Breast epithelium (tissue), 4 donors: Measurements from ENCODE around the gene HSPE1. TPM values are rescaled to one million over a fixed set of nuclear protein-coding genes. Genes with fewer than 3 reads are reported as not detected.
"Not testable (repeated sequence)": the region's sequence is repeated elsewhere in the genome, so short reads cannot be mapped to it uniquely, and the experiment has no call there.

ENCODE experiments used
- DNase-seq, 2 donors: peaks; one replicate each; pipeline ENCODE4 v3.0.0-alpha.2; 2019; ENCODE audit warnings: low spot score in 2 of 2
- H3K27ac ChIP-seq, 2 donors: fragments of 200-600 bp; sonication (generic) in 1 of 2; one replicate each; pipeline ENCODE4 v1.5.1; 2016 to 2019; ENCODE audit warnings: mild to moderate bottlenecking in 1 of 2
- H3K27me3 ChIP-seq, 2 donors: fragments of 200-600 bp; sonication (generic) in 1 of 2; one replicate each; pipeline versions ENCODE4 v1.5.1 to v1.6.0; 2017 to 2019; ENCODE audit warnings: control low read depth in 1 of 2, mild to moderate bottlenecking in 1 of 2
- H3K36me3 ChIP-seq: fragments of 200-600 bp; one replicate; pipeline ENCODE4 v1.5.1; 2019
- H3K4me1 ChIP-seq, 2 donors: fragments of 200-600 bp; sonication (generic); one replicate each; pipeline ENCODE4 v1.5.1; 2016 to 2019; ENCODE audit warnings: control low read depth in 1 of 2
- H3K4me3 ChIP-seq, 3 donors: fragments of 200-600 bp; sonication (generic); 1 replicate in 2 of 3; 2 replicates in 1 of 3; pipeline ENCODE4 v1.5.1; 2016 to 2019; ENCODE audit warnings: mild to moderate bottlenecking in 3 of 3, moderate library complexity in 2 of 3
- H3K9me3 ChIP-seq, 2 donors: fragments of 200-600 bp; sonication (generic) in 1 of 2; one replicate each; pipeline ENCODE4 v1.5.1; 2016 to 2019; ENCODE audit warnings: control low read depth in 1 of 2
- POLR2A ChIP-seq: fragments of 450-650 bp; IDR thresholded peaks from one replicate; pipeline ENCODE4 v1.6.1; 2016; ENCODE audit warnings: antibody characterized with exemption, mild to moderate bottlenecking, moderate library complexity
- POLR2AphosphoS5 ChIP-seq, 3 donors: sonication (generic); formaldehyde crosslinking; IDR thresholded peaks; one replicate each; pipeline ENCODE4 v1.6.1; 2017; ENCODE audit warnings: antibody characterized with exemption in 3 of 3
- intact Hi-C: fragments of 100-400 bp; cut with DNase I; formaldehyde crosslinking; loops from one replicate; pipeline ENCODE4 v1.15.1; 2023; ENCODE audit warnings: low total_unique reads
- total RNA-seq, 3 donors: library from RNA; depleted of rRNA; stranded (reverse); fragments of >200 nt; gene quantifications; one replicate each; pipeline ENCODE4 v1.1.0, GENCODE V29; 2016
- TF ChIP-seq, protein P1 (sequence below), 3 donors: fragments of 450-650 bp; IDR thresholded peaks; one replicate each; pipeline ENCODE4 v1.5.1; 2016 to 2017; ENCODE audit warnings: antibody characterized with exemption in 3 of 3, mild to moderate bottlenecking in 3 of 3, moderate library complexity in 3 of 3

HSPE1 gene
- total RNA-seq, 3 donors from 2014 or later, result 74.9 to 170 (median 124) TPM

DNA sequence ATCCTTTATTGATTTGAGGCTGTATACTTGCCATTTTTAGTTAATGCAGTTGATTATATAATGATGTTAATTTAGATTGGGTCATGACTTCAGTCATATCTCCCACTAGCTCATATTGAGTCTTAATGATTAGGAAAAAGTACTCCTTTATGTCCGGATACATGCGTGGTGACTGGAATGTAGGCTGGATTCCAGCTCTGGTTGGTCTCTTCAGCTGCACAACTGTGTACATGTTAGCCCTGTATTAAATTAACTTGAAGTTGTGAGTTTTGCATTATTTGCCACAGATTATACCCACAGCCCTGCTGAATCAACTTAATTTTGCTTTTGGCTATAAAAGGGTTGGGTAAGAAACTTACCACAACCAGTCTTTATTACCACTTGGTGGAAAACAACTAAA lies 38.2 kb downstream of the HSPE1 start:
- no peaks in the 10 kb centered on the region for H3K4me1 ChIP-seq
- no peaks in the 10 kb centered on the region for H3K27me3 ChIP-seq
- no peaks in the 10 kb centered on the region for H3K9me3 ChIP-seq
- intact Hi-C loops, result no loop called here
- TF ChIP-seq, protein P1, sequence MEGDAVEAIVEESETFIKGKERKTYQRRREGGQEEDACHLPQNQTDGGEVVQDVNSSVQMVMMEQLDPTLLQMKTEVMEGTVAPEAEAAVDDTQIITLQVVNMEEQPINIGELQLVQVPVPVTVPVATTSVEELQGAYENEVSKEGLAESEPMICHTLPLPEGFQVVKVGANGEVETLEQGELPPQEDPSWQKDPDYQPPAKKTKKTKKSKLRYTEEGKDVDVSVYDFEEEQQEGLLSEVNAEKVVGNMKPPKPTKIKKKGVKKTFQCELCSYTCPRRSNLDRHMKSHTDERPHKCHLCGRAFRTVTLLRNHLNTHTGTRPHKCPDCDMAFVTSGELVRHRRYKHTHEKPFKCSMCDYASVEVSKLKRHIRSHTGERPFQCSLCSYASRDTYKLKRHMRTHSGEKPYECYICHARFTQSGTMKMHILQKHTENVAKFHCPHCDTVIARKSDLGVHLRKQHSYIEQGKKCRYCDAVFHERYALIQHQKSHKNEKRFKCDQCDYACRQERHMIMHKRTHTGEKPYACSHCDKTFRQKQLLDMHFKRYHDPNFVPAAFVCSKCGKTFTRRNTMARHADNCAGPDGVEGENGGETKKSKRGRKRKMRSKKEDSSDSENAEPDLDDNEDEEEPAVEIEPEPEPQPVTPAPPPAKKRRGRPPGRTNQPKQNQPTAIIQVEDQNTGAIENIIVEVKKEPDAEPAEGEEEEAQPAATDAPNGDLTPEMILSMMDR (IDR thresholded peaks at IDR 0.05), result no peak
- TF ChIP-seq POLR2AphosphoS5 (IDR thresholded peaks at IDR 0.05) (no peak), POLR2A (no peak)
- no peak for DNase-seq
- H3K27ac ChIP-seq, result no peak overlapping the region
- H3K4me3 ChIP-seq, result no peak overlapping the region
- H3K36me3 ChIP-seq, result no peaks in the 10 kb centered on the region

DNA sequence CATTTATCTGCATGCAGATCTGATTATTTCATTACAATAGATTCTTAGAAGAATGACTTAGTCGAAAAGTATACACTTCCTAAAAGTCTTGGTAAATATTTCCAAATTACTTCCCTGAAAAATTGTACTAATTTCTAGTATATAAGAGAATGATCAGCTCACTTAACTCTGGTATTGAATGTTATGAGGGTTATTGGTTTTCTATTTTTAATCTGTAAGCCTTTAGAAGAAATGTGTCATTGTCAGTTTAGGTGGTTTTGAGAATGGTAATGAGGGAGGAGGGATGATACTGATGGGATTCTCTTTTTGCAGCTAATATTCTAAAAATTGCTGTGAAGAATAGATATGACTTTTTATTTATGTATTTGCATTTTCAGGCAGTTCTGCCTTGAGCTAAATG lies 39.6 kb downstream of the HSPE1 start:
- Histone ChIP-seq H3K9me3 (no peaks in the 10 kb centered on the region), H3K4me3 (no peak overlapping the region), H3K36me3 (no peaks in the 10 kb centered on the region), H3K4me1 (no peaks in the 10 kb centered on the region), H3K27me3 (no peaks in the 10 kb centered on the region), H3K27ac (no peak overlapping the region)
- TF ChIP-seq, protein P1 (IDR thresholded peaks at IDR 0.05), result no peak
- TF ChIP-seq POLR2A, result no peak
- intact Hi-C loops, result no loop called here
- no peak for DNase-seq

GRCh38 chr2:197543206-197543605 lies 43.0 kb downstream of the HSPE1 start:
- Histone ChIP-seq H3K4me1 (no peaks in the 10 kb centered on the region), H3K9me3 (no peaks in the 10 kb centered on the region), H3K27ac (no peak overlapping the region), H3K27me3 (no peaks in the 10 kb centered on the region), H3K4me3 (no peak overlapping the region), H3K36me3 (no peaks in the 10 kb centered on the region)
- DNase-seq, result no peak
- intact Hi-C loops, result no loop called here
- TF ChIP-seq, protein P1 (IDR thresholded peaks at IDR 0.05), result no peak
- TF ChIP-seq POLR2AphosphoS5 (IDR thresholded peaks at IDR 0.05) (no peak), POLR2A (no peak)

- no peaks in the 10 kb centered on the region for H3K4me1 ChIP-seq
- no peak overlapping the region for H3K27ac ChIP-seq
- no peaks in the 10 kb centered on the region for H3K9me3 ChIP-seq
- H3K4me3 ChIP-seq, result no peak overlapping the region
- no peaks in the 10 kb centered on the region for H3K36me3 ChIP-seq
- no peaks in the 10 kb centered on the region for H3K27me3 ChIP-seq
- intact Hi-C loops, result no loop called here
- no peak for DNase-seq
- no peak for TF ChIP-seq POLR2AphosphoS5 (IDR thresholded peaks at IDR 0.05)
- TF ChIP-seq, protein P1 (IDR thresholded peaks at IDR 0.05), result no peak
- TF ChIP-seq POLR2A, result no peak
These were observed 47.2 kb downstream of the HSPE1 start for GRCh38 chr2:197547163-197547900.

DNA sequence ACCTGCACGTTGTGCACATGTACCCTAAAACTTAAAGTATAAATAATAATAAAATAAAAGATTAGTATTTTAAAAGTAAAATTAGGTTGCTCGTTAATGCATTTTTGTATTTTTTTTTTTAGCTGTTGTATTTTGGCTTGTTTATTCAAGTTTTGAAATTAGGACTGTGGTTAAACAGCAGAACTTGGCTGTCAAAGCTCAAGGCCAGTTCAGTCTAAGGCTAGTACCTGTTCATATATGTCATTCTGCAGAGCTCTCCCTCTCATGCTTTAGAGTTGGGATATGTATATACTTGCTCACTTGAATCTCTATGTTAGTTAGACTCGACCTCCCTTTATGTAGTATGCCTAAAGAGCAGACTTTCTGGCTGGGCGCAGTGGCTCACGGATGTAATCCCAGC lies 48.4 kb downstream of the HSPE1 start:
- intact Hi-C loops, result no loop called here
- DNase-seq, result no peak
- Histone ChIP-seq H3K27me3 (no peaks in the 10 kb centered on the region), H3K9me3 (no peaks in the 10 kb centered on the region), H3K36me3 (no peaks in the 10 kb centered on the region), H3K4me1 (no peaks in the 10 kb centered on the region), H3K4me3 (no peak overlapping the region), H3K27ac (no peak overlapping the region)
- TF ChIP-seq POLR2A, result no peak
- TF ChIP-seq, protein P1 (IDR thresholded peaks at IDR 0.05), result no peak
- TF ChIP-seq POLR2AphosphoS5 (IDR thresholded peaks at IDR 0.05), result no peak

DNA sequence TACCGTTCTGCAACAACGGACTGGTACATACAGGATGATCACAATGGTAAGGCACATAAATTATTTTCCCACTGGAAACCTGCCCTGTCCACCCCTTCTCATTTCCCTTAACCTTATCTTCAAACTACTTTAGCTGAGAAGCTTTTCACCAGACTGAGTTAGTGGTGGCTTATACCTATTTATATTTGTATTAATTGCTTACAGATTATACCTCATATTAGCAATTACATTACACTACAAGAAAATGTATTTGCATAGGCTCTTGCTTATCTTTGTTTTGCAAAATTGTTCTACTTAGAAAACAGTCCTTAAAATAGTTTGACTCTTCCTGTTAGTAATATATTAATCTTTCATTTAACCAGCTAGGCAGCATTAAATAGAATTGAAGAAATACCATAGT lies 51.1 kb downstream of the HSPE1 start:
- intact Hi-C loops, DNase-seq, H3K27me3 ChIP-seq, H3K4me3 ChIP-seq, H3K9me3 ChIP-seq, H3K27ac ChIP-seq, H3K36me3 ChIP-seq, H3K4me1 ChIP-seq: not testable (repeated sequence)
